OCI-LY1 (cell line): ENCODE data around the gene IQCN.

Experiments
- EZH2 ChIP-seq: fragments of 200-600 bp; sonication (generic), shearing (Covaris generic); IDR thresholded peaks from 2 replicates; pipeline ENCODE4 v1.8.0; 2017; ENCODE audit warnings: borderline replicate concordance, mixed run types, mild to moderate bottlenecking, antibody characterized with exemption, low read length, moderate library complexity, mixed read lengths
- TF ChIP-seq, protein P1 (sequence below): fragments of 200-600 bp; sonication (generic), shearing (Covaris generic); IDR thresholded peaks from 2 replicates; pipeline ENCODE4 v1.5.1; 2017; ENCODE audit warnings: mild to moderate bottlenecking, antibody characterized with exemption, low read length, moderate library complexity, mixed read lengths

DNA sequence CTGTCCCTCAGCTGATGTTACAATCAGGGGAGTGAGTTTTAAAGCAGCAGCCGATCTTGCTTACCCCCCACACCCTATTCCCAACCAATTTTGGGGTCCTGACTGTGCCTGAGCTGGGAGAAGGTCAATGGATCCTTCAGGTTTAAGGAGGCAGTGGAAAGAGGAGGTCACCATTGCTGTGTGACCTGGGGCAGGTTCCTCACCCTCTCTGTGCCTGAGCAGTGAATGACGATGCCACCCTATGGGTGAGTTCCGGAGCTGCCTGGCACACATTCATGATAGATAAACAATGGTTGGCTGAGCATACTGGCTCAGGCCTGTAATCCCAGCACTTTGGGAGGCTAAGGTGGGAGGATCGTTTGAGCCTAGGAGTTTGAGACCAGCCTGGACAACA, 27.5 kb upstream of the IQCN start:
- TF ChIP-seq, protein P1, sequence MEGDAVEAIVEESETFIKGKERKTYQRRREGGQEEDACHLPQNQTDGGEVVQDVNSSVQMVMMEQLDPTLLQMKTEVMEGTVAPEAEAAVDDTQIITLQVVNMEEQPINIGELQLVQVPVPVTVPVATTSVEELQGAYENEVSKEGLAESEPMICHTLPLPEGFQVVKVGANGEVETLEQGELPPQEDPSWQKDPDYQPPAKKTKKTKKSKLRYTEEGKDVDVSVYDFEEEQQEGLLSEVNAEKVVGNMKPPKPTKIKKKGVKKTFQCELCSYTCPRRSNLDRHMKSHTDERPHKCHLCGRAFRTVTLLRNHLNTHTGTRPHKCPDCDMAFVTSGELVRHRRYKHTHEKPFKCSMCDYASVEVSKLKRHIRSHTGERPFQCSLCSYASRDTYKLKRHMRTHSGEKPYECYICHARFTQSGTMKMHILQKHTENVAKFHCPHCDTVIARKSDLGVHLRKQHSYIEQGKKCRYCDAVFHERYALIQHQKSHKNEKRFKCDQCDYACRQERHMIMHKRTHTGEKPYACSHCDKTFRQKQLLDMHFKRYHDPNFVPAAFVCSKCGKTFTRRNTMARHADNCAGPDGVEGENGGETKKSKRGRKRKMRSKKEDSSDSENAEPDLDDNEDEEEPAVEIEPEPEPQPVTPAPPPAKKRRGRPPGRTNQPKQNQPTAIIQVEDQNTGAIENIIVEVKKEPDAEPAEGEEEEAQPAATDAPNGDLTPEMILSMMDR: no peak
- no peak for TF ChIP-seq EZH2
